Measurements from ENCODE around the gene TPPP2. TPM values are rescaled to one million over a fixed set of nuclear protein-coding genes. Genes with fewer than 3 reads are reported as not detected.
"Not testable (repeated sequence)": the region's sequence is repeated elsewhere in the genome, so short reads cannot be mapped to it uniquely, and the experiment has no call there.

The TPPP2 gene
- polyA plus RNA-seq, 5 donors, result 0.12 to 0.39 (median 0.23) TPM

DNA sequence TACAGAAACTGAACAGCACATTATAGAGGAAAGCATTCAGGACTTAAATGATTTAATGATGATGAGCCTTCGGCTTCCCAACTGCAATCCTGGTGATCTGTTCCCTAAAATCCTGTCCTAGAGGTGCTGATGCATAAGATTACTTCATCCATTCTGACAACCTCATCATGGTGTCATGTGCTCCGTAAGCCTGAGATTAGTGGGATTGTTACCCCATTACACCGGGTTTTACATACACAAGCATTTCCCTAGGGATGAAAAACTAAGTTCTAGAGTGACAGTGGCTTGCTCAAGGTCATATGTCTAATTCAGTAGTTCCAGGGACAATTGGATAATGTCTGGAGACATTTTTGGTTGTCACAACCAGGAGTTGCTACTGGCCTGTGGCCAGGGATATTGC, 7.1 kb downstream of the TPPP2 start:
- DNase-seq, result no peak

GRCh38 chr14:21038441-21039422, 8.7 kb downstream of the TPPP2 start:
- peak; percentile 87 to 92 for DNase-seq

GRCh38 chr14:21039585-21040369, 9.8 kb downstream of the TPPP2 start:
- DNase-seq, result peak; percentile 56 to 73

DNA sequence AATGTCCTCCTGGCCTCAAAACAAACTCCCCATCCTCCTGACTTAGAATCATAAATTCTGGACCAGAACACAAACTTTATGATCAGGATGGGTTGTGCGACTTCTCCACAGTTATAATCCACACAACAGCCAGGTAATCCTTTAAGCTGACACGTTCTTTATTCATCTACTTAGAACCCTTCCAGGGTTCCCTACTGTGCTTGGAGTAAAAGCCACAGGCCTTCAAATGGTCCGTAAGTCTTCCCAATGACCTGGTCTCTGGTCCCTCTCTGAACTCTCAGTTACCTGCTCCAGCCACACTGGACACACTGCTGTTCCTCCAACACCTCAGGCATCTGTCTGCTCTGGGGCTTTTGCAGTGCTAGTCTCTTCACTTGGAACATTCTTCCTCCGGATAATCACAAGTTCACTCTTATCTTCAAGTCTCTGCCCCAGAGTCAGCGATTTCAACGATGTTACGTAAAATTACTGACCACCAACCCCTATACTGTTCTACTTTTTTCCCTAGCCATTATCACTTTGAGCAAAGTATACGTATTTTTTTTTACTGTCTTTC, 10.4 kb downstream of the TPPP2 start:
- DNase-seq, result no peak

GRCh38 chr14:21040941-21041340, 10.9 kb downstream of the TPPP2 start:
- DNase-seq, result not testable (repeated sequence)

DNA sequence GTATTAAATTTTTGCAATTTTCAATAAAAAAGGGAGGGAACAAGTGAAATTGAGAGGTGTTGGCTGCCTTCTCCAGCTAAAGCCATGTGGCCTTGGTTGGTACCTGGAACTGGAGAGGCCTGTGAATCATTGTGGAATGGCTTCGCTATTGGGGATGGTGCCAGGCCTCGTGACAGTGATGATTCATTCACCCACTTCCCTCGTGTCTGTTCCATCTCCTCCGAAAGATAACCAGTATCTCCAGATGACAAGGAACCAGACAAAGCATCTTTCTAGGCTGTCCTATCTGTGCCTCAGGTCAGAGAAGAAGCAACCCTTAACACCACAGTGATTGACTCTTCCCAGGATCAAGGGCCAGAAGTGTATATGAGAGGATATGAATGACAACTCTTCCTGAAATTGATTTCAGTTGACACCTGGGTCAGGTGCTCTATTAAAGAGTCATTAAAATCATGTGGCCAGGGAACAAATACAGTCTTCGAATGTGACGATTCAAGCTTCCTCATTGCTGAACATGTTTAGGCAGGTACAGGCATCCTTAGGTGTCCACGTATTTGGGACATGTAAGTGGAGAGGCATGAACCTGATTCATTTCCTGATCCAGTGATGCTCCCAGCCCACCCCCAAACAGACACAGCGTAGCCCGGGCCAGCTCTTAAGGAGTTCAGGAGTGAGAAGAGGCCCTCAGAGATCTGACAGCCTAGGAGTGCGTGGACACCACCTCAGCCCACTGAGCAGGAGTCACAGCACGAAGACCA, 11.8 kb downstream of the TPPP2 start, which contains the start of gene RNASE7:
Gene RNASE7 (plus strand): TSS at position 687 of the 758 bp plus-strand sequence. CDS start 631 bp downstream, outside the sequence.
- no peak for DNase-seq

DNA sequence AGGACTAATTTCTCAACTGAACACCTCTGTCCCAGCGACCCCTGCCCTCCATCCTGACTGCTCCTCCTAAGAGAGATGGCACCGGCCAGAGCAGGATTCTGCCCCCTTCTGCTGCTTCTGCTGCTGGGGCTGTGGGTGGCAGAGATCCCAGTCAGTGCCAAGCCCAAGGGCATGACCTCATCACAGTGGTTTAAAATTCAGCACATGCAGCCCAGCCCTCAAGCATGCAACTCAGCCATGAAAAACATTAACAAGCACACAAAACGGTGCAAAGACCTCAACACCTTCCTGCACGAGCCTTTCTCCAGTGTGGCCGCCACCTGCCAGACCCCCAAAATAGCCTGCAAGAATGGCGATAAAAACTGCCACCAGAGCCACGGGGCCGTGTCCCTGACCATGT, 12.9 kb downstream of the TPPP2 start:
- DNase-seq, result no peak

DNA sequence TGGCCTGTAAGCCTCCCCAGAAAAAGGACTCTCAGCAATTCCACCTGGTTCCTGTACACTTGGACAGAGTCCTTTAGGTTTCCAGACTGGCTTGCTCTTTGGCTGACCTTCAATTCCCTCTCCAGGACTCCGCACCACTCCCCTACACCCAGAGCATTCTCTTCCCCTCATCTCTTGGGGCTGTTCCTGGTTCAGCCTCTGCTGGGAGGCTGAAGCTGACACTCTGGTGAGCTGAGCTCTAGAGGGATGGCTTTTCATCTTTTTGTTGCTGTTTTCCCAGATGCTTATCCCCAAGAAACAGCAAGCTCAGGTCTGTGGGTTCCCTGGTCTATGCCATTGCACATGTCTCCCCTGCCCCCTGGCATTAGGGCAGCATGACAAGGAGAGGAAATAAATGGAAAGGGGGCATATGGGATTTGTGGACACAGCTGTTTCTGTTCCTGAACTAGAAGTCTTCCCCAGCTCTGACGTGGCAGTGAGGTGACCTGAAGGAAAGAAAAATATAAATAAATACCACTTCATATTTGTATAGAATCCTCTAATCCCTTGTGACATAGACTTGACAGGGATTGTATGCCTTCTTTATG, 13.5 kb downstream of the TPPP2 start:
- DNase-seq, result no peak

DNA sequence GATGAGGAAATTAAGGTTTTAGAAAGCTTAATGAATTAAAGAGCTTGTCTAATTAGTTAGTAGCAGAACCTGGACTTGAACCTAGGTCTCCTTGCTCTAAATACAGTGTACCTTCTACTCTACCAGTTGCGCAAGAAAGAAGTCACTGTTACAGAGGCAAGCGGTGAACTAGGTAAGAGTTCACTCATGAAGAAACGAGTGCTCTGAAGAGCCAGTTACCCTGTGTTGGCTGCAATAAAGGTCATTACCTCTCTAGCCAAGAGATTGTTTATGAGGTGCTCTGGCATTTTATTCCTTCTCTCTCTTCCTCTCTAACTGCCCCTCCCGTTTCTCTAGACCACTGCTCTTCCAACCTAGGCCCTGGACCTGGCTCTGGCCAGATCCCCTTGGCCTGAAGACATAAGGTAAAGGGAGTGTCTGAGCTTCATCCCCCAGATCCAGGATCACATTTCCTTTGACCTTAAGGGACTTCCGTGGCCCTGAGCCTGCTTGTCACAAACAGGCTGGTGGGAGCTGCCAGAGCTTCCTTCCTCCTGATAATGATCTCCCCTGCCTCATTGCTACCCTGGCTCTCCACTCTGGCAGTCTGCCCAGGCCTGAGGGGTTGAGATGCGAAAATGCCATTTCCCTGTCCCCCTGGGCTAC, 14.1 kb downstream of the TPPP2 start:
- no peak for DNase-seq

DNA sequence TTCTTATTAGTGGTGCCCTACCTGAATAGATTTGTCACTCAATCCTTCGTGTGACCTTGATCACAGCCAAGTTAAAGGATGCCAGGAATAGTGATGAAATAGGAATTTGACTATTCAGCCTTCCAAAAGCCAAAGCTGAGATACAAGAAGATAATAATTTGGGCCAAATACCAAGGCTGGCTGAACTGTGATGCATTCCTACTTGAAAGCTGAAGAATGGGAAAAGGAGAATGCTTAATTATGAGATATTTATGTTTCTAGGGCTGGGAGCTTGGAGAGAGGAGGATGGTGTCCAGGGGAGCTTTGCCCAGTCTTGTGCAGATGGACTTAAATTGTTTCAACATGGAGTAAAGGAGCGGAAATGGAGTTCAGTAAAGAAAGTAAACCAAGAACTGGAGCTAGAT, 17.4 kb downstream of the TPPP2 start:
- DNase-seq, result no peak

- no peak for DNase-seq
Observed at GRCh38 chr14:21048638-21049037, 18.6 kb downstream of the TPPP2 start.

- no peak for DNase-seq
Observed at GRCh38 chr14:21049271-21049673, 19.3 kb downstream of the TPPP2 start.

DNA sequence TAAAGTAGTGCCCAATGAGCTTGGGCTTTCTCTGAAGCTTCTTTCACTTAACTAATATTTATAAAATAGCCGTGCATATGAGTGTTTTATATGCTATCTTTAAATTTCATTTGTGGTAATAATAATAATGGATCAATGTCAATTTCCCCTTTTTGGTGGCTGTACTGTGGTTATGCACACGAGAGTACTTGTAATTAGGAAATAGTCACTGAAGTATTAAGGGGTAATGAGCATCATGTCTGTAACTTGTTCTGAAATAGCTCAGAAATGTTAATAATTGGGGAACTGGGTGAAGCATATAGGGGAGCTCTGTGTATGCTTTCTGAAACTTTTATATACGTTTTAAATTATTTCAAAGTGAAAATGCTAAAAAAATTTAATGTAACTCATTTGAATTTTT, 20.6 kb downstream of the TPPP2 start:
- DNase-seq, result no peak

DNA sequence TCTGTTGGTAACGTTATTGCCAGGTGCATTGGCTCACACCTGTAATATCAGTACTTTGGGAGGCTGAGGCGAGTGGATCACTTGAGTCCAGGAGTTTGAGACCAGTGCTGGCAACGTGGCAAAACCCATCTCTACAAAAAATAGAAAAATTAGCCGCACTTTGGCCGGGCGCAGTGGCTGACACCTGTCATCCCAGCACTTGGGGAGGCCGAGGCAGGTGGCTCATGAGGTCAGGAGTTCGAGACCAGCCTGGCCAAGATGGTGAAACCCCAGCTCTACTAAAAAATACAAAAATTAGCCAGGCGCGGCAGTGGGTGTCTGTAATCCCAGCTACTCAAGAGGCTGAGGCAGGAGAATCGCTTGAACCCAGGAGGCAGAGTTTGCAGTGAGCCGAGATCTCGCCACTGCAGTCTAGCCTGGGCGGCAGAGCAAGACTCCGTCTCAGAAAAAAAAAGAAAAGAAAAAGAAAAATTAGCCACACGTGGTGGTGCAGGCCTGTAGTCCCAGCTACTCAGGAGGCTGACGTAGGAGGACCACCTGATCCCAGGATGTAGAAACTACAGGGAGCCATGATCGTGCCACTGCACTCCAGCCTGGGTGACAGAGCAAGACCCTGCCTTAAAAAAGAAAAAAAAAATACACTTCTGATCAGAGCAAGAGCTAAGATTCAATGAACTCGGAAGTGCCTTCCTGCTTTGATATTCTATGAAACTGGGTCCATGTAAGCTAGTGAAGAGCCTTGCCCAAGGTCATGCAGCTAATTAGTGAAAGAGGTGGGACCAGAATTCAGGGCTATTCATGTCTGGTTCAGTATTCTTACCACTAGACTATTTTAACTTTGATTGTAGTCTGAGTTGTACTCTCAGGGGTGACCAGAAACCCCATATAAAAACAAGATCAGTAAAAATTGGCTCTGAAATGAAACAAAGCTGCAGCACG, 23.4 kb downstream of the TPPP2 start:
- no peak for DNase-seq

DNA sequence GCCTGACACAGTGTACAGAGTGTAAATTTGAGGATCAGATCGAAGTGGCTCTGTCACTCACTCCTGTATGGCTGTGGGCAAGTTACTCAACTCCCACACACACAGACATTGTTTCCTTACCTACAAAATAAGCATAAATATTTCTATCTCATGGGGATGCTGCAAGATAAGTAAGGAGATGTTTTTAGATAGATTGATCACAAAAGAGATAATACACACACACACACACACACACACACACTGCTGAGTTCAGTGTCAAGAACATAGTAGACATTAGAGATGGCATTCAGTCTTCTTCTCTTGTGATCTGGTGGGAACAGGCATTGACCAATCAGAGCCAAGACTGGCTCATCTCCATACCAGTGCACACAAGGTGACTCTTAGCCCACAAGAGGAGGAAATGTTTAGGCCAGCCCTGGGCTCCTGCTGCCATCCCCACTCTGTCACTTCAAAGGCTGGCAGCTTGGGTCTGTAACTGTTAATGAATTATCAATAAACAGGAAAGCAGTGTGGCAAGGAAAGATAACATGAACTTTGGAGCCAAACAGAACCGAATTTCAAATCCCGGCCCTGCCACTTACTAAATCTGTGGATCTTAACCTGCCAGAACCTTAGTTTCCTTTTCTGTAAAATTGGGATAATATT, 24.2 kb downstream of the TPPP2 start:
- DNase-seq, result no peak

DNA sequence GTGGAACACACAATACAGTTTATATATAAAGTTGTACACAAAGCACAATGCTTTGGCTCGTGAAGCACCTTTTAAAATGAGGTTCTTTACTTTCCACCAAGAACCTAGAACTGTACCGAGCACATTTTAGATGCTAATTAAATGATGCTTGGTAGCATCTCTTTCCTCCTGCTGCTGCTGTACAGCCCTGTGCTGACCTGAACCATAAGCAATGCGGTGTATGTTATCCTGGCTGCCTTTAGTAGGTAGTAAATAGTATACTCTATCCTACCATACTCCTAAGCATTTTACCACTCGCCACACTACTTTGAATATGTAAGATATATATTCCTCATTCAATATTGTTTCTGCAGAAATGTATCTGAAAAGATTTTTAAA, 24.7 kb downstream of the TPPP2 start:
- DNase-seq, result no peak

DNA sequence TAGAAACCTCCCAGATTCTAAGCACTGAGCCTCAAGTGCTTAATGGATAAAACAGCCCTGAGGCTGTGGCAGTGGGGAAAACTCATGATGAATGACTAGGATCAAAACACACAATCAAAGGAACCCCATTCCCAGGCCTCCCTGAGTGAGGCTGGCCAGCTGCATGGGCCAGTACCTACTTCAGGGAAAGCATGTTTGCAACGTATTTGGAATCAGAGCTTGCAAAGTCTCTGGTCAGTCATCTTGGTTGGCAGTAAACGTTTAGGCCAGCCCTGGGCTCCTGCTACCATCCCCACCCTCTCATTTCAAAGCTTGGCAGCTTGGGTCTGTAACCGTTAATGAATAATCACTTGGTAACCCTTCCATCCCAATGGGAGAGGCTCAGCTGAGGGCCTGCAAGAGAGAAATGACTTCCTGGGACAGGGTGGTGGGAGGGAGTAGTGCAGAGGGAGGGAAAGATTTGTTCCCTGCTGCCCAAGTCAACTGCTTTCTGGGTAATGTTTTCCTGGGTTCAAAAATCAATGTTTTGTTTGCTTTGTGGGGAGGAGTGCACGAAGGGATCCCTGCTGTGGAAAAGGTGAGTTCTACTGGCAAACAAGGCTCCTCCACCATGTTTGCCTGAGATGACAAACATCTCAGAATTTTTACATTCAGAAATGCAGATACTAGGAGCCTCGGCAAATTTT, 25.6 kb downstream of the TPPP2 start:
- DNase-seq, result no peak

DNA sequence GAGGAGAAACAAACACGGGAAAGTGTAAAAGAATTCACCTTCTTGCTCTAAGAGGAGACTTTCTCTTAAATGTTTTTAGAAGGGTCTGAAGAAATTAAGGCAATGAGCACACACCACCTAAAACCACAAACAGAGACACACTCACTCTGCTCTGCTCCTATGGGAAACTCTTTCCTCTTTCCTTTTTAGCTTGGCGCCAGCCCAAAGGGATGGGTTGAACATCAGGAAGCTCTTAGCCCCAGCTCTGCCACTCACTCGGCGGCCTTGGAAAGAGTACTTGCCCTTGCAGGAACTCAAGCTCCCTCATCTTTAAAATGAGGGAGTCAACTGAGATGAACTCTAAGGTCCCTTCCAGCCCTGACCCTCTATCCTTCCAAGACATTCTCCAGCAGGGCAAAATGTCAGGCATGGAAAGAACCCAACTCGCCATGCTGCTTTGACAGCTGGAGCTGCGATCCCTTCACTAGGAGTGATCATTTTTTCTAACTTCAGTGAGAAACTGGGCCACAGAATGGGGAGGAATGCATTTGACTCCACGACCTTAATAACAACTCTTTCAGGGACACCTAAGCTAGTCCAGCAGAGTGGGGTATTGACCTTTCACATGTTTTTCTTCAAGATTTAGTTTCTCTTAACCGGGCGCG, 26.6 kb downstream of the TPPP2 start:
- DNase-seq, result no peak
